Stomach (tissue), 9 donors: ENCODE measurements around the gene NF1. TPM values are rescaled to one million over a fixed set of nuclear protein-coding genes. Genes with fewer than 3 reads are reported as not detected.
"Not testable (repeated sequence)": the region's sequence is repeated elsewhere in the genome, so short reads cannot be mapped to it uniquely, and the experiment has no call there.

Source experiments
- DNase-seq, 2 donors: peaks; one replicate each; pipeline versions ENCODE4 v3.0.0 to v3.0.0-alpha.2; 2013 to 2019
- H3K27ac ChIP-seq, 5 donors: fragments of 200-600 bp in 4 of 5; sonication (generic) in 4 of 5; one replicate each; pipeline ENCODE4 v1.5.1; 2013 to 2019; ENCODE audit warnings: mild to moderate bottlenecking in 1 of 5, moderate library complexity in 1 of 5
- H3K27me3 ChIP-seq, 3 donors: fragments of 200-600 bp; sonication (generic); one replicate each; pipeline ENCODE4 v1.5.1; 2017 to 2019; ENCODE audit warnings: mixed run types in 1 of 3
- H3K36me3 ChIP-seq, 4 donors: fragments of 200-600 bp; sonication (generic); 1 replicate in 3 of 4; 2 replicates in 1 of 4; pipeline ENCODE4 v1.5.1; 2016 to 2019
- H3K4me1 ChIP-seq, 4 donors: fragments of 200-600 bp; sonication (generic); one replicate each; pipeline ENCODE4 v1.5.1; 2016 to 2019
- H3K4me3 ChIP-seq, 4 donors: fragments of 200-600 bp; sonication (generic) in 3 of 4; one replicate each; pipeline ENCODE4 v1.5.1; 2016 to 2019; ENCODE audit warnings: mild to moderate bottlenecking in 1 of 4
- H3K9me3 ChIP-seq, 4 donors: fragments of 200-600 bp; sonication (generic); one replicate each; pipeline ENCODE4 v1.5.1; 2016 to 2019
- CTCF ChIP-seq, 7 experiments: fragments of 450-650 bp in 4 of 7; fragments of 200-600 bp in 3 of 7; sonication (generic) in 3 of 7; IDR thresholded peaks; one replicate each; pipeline ENCODE4 v1.5.1; 2016 to 2019; ENCODE audit warnings: antibody characterized with exemption in 7 of 7, control low read depth in 2 of 7, mild to moderate bottlenecking in 1 of 7
- EP300 ChIP-seq: sonication (generic); formaldehyde crosslinking; IDR thresholded peaks from one replicate; pipeline ENCODE4 v1.6.1; 2017; ENCODE audit warnings: antibody characterized with exemption
- POLR2A ChIP-seq, 4 donors: fragments of 450-650 bp; IDR thresholded peaks; one replicate each; pipeline ENCODE4 v1.6.1; 2016; ENCODE audit warnings: antibody characterized with exemption in 4 of 4, control low read depth in 2 of 4, mild to moderate bottlenecking in 1 of 4, moderate library complexity in 1 of 4
- POLR2AphosphoS5 ChIP-seq, 3 donors: sonication (generic); formaldehyde crosslinking; IDR thresholded peaks; one replicate each; pipeline ENCODE4 v1.6.1; 2016; ENCODE audit warnings: antibody characterized with exemption in 3 of 3
- WGBS, 5 donors: extraction: QIAGEN DNeasy Blood & Tissue Kit in 3 of 5; methylation state at CpG; one replicate each; pipeline versions ENCODE4 v1.1.5 to v1.1.7; 2013 to 2018; 5-methylcytosine and 5-hydroxymethylcytosine counted together
- intact Hi-C: fragments of 100-400 bp; cut with DNase I; formaldehyde crosslinking; loops from one replicate; pipeline ENCODE4 v1.15.1; 2023; ENCODE audit warnings: low total_unique reads
- polyA plus RNA-seq, 3 donors: library from polyadenylated mRNA; stranded (reverse); fragments of 200-250 nt; gene quantifications; one replicate each; pipeline ENCODE4 v1.2.3, GENCODE V29; 2013
- total RNA-seq, 5 donors: library from RNA; depleted of rRNA; stranded (reverse); fragments of >200 nt; gene quantifications; one replicate each; pipeline versions ENCODE4 v1.1.0 to v1.2.3, GENCODE V29; 2014 to 2016
- donor health status: healthy with polysubstance abuse.
- donor health status: Bipolar disorder and iron deficiency.
- donor health status: healthy.

The NF1 gene
- total and polyA plus RNA-seq, 8 donors: 5.2 to 108 (median 50.5) TPM

GRCh38 chr17:31174215-31174614 is 79.4 kb downstream of the NF1 start:
- H3K27ac ChIP-seq: no peak overlapping the region
- no peak for DNase-seq
- no peaks in the 10 kb centered on the region for H3K9me3 ChIP-seq
- no peak for TF ChIP-seq CTCF (IDR thresholded peaks at IDR 0.05)
- TF ChIP-seq EP300: no peak
- TF ChIP-seq POLR2A (IDR thresholded peaks at IDR 0.05): no peak
- TF ChIP-seq POLR2AphosphoS5 (IDR thresholded peaks at IDR 0.05): no peak
- 91 to 97% (median 95%) methylated on average over 2 of the region's 2 CpGs for WGBS, 5 donors
- intact Hi-C loops: no loop called here
- no peak overlapping the region for H3K4me3 ChIP-seq
- no peaks in the 10 kb centered on the region for H3K4me1 ChIP-seq
- H3K27me3 ChIP-seq: no peaks in the 10 kb centered on the region
- H3K36me3 ChIP-seq: peaks cover 0 to 8% (median 7%) of the 10 kb centered on the region in 4 donors

GRCh38 chr17:31175237-31175636 is 80.5 kb downstream of the NF1 start:
- Histone ChIP-seq H3K27me3 (no peaks in the 10 kb centered on the region), H3K27ac (no peak overlapping the region), H3K36me3 (peaks cover 0 to 5% (median under 1%) of the 10 kb centered on the region in 4 donors), H3K4me3 (no peak overlapping the region), H3K4me1 (no peaks in the 10 kb centered on the region), H3K9me3 (no peaks in the 10 kb centered on the region)
- TF ChIP-seq CTCF (IDR thresholded peaks at IDR 0.05): no peak
- 88 to 100% (median 99%) methylated on average over 5 of the region's 5 CpGs for WGBS, 5 donors
- no peak for DNase-seq
- intact Hi-C loops: no loop called here

GRCh38 chr17:31176143-31176542 is 81.4 kb downstream of the NF1 start:
- H3K4me1 ChIP-seq, H3K4me3 ChIP-seq, H3K27ac ChIP-seq, H3K36me3 ChIP-seq, H3K27me3 ChIP-seq, intact Hi-C loops, H3K9me3 ChIP-seq, DNase-seq: not testable (repeated sequence)
- WGBS, 5 donors: 93 to 98% (median 95%) methylated on average over 3 of the region's 3 CpGs

- not testable (repeated sequence) for H3K27ac ChIP-seq
Measured at GRCh38 chr17:31178951-31179350, 84.2 kb downstream of the NF1 start.

GRCh38 chr17:31195305-31195704 is 100.5 kb downstream of the NF1 start:
- intact Hi-C loops: no loop called here
- Histone ChIP-seq H3K9me3 (no peaks in the 10 kb centered on the region), H3K27ac (no peak overlapping the region), H3K27me3 (no peaks in the 10 kb centered on the region), H3K36me3 (no peaks in the 10 kb centered on the region), H3K4me1 (no peaks in the 10 kb centered on the region), H3K4me3 (no peak overlapping the region)
- 85 to 91% (median 86%) methylated on average over 5 of the region's 5 CpGs for WGBS, 5 donors
- DNase-seq: no peak
- no peak for TF ChIP-seq EP300

More at GRCh38 chr17:31178951-31179350, 84.2 kb downstream of the NF1 start:
- H3K9me3 ChIP-seq, intact Hi-C loops, DNase-seq, H3K4me3 ChIP-seq, H3K4me1 ChIP-seq, H3K27me3 ChIP-seq: not testable (repeated sequence)
- peaks cover 0 to 22% (median 22%) of the 10 kb centered on the region in 4 donors for H3K36me3 ChIP-seq
- WGBS, 5 donors: 94 to 100% (median 97%) methylated on average over 1 to 2 of the region's 2 CpGs

GRCh38 chr17:31198026-31198425 is 103.2 kb downstream of the NF1 start:
- Histone ChIP-seq H3K27ac (no peak overlapping the region), H3K36me3 (peaks cover 0 to 16% (median 5%) of the 10 kb centered on the region in 4 donors), H3K4me3 (no peak overlapping the region), H3K4me1 (no peaks in the 10 kb centered on the region), H3K9me3 (no peaks in the 10 kb centered on the region), H3K27me3 (no peaks in the 10 kb centered on the region)
- DNase-seq: no peak
- intact Hi-C loops: no loop called here
- TF ChIP-seq CTCF (IDR thresholded peaks at IDR 0.05) (no peak), EP300 (no peak), POLR2AphosphoS5 (IDR thresholded peaks at IDR 0.05) (no peak), POLR2A (IDR thresholded peaks at IDR 0.05) (no peak)
- 96 to 100% (median 100%) methylated on average over 1 of the region's 1 CpG for WGBS, 5 donors

GRCh38 chr17:31198666-31199065 is 103.9 kb downstream of the NF1 start:
- H3K27ac ChIP-seq, intact Hi-C loops, H3K9me3 ChIP-seq, H3K27me3 ChIP-seq, DNase-seq, H3K4me3 ChIP-seq, H3K4me1 ChIP-seq: not testable (repeated sequence)
- peaks cover 0 to 17% (median 5%) of the 10 kb centered on the region in 4 donors for H3K36me3 ChIP-seq
- WGBS, 5 donors: 68 to 80% (median 75%) methylated on average over 2 of the region's 2 CpGs
